Gastrocnemius medialis (tissue), 4 donors: ENCODE data around the gene MYO18B. TPM values are rescaled to one million over a fixed set of nuclear protein-coding genes. Genes with fewer than 3 reads are reported as not detected.
"Not testable (repeated sequence)": the region's sequence is repeated elsewhere in the genome, so short reads cannot be mapped to it uniquely, and the experiment has no call there.

ENCODE experiments used
- ATAC-seq, 2 donors: fragments of 150-250 bp; one replicate each; pipeline ENCODE4 v1.9.1; 2016
- DNase-seq, 2 donors: peaks; one replicate each; pipeline ENCODE4 v3.0.0-alpha.2; 2019
- H3K27ac ChIP-seq, 4 donors: fragments of 200-600 bp; sonication (generic); 1 replicate in 1 of 4; 2 replicates in 3 of 4; pipeline ENCODE4 v1.5.1; 2016 to 2018; ENCODE audit warnings: mild to moderate bottlenecking in 2 of 4, moderate library complexity in 1 of 4
- H3K27me3 ChIP-seq, 3 donors: fragments of 200-600 bp; sonication (generic) in 2 of 3; 1 replicate in 1 of 3; 2 replicates in 2 of 3; pipeline versions ENCODE4 v1.5.1 to v1.6.0; 2016 to 2019; ENCODE audit warnings: mild to moderate bottlenecking in 1 of 3, moderate library complexity in 1 of 3
- H3K36me3 ChIP-seq, 2 donors: fragments of 200-600 bp; sonication (generic) in 1 of 2; one replicate each; pipeline ENCODE4 v1.5.1; 2017 to 2018
- H3K4me1 ChIP-seq, 2 donors: fragments of 200-600 bp; sonication (generic) in 1 of 2; one replicate each; pipeline ENCODE4 v1.5.1; 2016 to 2017; ENCODE audit warnings: mild to moderate bottlenecking in 2 of 2
- H3K4me3 ChIP-seq, 4 donors: fragments of 200-600 bp; sonication (generic) in 3 of 4; 1 replicate in 1 of 4; 2 replicates in 3 of 4; pipeline ENCODE4 v1.5.1; 2016 to 2019; ENCODE audit warnings: mild to moderate bottlenecking in 2 of 4
- H3K9me3 ChIP-seq, 3 donors: fragments of 200-600 bp; sonication (generic) in 2 of 3; 1 replicate in 1 of 3; 2 replicates in 2 of 3; pipeline ENCODE4 v1.5.1; 2016 to 2019
- POLR2A ChIP-seq, 2 donors: fragments of 450-650 bp; IDR thresholded peaks; one replicate each; pipeline ENCODE4 v1.6.1; 2017; ENCODE audit warnings: antibody characterized with exemption in 2 of 2, mild to moderate bottlenecking in 2 of 2, moderate library complexity in 2 of 2
- in situ Hi-C, 4 donors: fragments of 200-750 bp; cut with MboI; loops; one replicate each; pipeline versions ENCODE4 v1.15.0 to v1.8.0; 2017; ENCODE audit warnings: low sequenced_read_pairs in 4 of 4
- intact Hi-C: fragments of 100-400 bp; cut with DNase I; formaldehyde crosslinking; loops from one replicate; pipeline ENCODE4 v1.15.1; 2023; ENCODE audit warnings: low total_unique reads
- total RNA-seq, 4 donors: library from RNA; depleted of rRNA; stranded (reverse); fragments of >200 nt; gene quantifications; one replicate each; pipeline versions ENCODE4 v1.1.0 to v1.2.3, GENCODE V29; 2016
- TF ChIP-seq, protein P1 (sequence below), 5 experiments: fragments of 450-650 bp in 3 of 5; fragments of 200-600 bp in 2 of 5; sonication (generic) in 2 of 5; IDR thresholded peaks in 4 of 5; conservative IDR thresholded peaks in 1 of 5; 1 replicate in 4 of 5; 2 replicates in 1 of 5; pipeline ENCODE4 v1.5.1; 2016 to 2019; ENCODE audit warnings: antibody characterized with exemption in 5 of 5, mild to moderate bottlenecking in 3 of 5, moderate library complexity in 3 of 5

The MYO18B gene
- total RNA-seq, 4 donors from 2014 or later: 273 to 408 (median 362) TPM

DNA sequence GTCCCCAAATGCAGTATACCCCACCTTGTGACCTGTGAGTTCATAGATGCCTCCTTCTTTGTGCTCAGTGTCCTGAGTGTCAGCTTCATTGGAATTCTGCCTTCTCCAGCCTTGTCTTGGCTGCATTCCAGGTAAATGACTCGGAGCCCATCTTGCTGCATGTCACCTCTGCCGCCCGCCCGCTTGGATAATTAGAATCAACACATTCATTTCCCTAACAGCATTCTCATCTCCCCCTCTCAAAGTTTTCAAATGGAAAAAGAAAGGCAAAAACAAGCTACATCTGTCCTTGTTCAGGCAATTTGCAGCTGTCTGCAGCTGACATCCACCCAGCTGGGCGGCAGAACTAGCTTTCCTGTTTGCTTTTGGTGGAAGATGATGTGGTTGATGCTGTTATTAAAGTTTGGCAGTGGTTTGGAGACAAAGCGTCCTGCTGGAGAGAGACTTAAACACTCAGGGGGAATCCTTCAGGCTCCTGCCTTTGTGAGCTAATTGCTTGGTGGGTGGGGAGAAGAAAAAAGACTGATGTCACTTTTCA lies 228.5 kb downstream of the MYO18B start:
- intact Hi-C loops: no loop called here
- Histone ChIP-seq H3K4me3 (no peak overlapping the region), H3K4me1 (no peaks in the 10 kb centered on the region), H3K27me3 (no peaks in the 10 kb centered on the region), H3K27ac (peak overlapping the region in 2 of 4 donors; percentile 10 to 41), H3K36me3 (peaks cover 0 to 6% of the 10 kb centered on the region in 2 donors), H3K9me3 (no peaks in the 10 kb centered on the region)
- peak in 1 of 2 donors; percentile 44 for ATAC-seq
- in situ Hi-C loops: no loop called here
- no peak for TF ChIP-seq POLR2A (IDR thresholded peaks at IDR 0.05)
- TF ChIP-seq, protein P1, sequence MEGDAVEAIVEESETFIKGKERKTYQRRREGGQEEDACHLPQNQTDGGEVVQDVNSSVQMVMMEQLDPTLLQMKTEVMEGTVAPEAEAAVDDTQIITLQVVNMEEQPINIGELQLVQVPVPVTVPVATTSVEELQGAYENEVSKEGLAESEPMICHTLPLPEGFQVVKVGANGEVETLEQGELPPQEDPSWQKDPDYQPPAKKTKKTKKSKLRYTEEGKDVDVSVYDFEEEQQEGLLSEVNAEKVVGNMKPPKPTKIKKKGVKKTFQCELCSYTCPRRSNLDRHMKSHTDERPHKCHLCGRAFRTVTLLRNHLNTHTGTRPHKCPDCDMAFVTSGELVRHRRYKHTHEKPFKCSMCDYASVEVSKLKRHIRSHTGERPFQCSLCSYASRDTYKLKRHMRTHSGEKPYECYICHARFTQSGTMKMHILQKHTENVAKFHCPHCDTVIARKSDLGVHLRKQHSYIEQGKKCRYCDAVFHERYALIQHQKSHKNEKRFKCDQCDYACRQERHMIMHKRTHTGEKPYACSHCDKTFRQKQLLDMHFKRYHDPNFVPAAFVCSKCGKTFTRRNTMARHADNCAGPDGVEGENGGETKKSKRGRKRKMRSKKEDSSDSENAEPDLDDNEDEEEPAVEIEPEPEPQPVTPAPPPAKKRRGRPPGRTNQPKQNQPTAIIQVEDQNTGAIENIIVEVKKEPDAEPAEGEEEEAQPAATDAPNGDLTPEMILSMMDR (IDR thresholded peaks at IDR 0.05 in 4 of 5, conservative IDR thresholded peaks at IDR 0.05 in 1 of 5): no peak
- DNase-seq: peak in 1 of 2 donors; percentile 42

DNA sequence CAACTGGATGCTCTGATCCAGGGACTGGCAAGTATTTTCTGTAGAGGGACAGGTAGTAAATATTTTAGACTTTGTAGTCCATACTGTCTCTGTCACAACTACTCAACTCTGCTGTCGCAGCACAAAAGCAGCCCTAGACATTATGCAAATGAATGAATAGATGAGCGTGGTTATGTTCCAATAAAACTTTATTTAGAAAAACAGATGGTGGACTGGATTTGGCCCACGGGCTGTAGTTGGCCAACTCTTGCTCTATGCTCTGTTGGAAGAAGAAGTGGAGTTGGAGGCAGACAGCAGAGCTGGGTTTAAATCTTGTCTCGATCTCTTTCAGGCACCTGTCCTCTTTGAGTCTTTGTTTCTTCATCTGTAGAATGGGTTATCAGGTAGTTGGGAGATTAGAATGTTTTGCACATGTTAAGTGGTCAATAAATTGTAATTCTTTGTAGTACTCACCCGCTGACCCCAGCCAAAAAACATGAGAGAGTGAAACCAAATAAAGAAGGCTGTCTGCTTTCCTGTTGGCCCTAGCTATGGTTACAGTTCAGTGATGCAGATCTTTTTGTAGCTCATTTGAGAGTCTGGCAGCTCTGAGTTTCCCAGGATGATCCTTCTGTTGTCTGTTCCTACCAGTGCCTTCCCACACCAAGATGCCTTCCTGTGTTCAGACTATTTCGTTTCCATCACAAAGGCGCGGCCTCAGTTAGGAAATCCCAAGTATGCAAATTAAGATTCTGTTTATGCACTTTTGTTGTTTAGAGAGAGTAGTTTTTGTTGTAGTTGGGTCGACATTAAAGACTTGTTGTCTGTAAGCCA lies 229.2 kb downstream of the MYO18B start:
- in situ Hi-C loops (no loop called here), intact Hi-C loops (no loop called here)
- DNase-seq (no peak), ATAC-seq (no peak)
- TF ChIP-seq, protein P1 (IDR thresholded peaks at IDR 0.05 in 4 of 5, conservative IDR thresholded peaks at IDR 0.05 in 1 of 5): no peak
- no peak for TF ChIP-seq POLR2A (IDR thresholded peaks at IDR 0.05)
- no peaks in the 10 kb centered on the region for H3K27me3 ChIP-seq
- no peak overlapping the region for H3K4me3 ChIP-seq
- H3K27ac ChIP-seq: peak overlapping the region in 2 of 4 donors; percentile 10 to 41
- no peaks in the 10 kb centered on the region for H3K9me3 ChIP-seq
- no peaks in the 10 kb centered on the region for H3K4me1 ChIP-seq
- no peaks in the 10 kb centered on the region for H3K36me3 ChIP-seq

DNA sequence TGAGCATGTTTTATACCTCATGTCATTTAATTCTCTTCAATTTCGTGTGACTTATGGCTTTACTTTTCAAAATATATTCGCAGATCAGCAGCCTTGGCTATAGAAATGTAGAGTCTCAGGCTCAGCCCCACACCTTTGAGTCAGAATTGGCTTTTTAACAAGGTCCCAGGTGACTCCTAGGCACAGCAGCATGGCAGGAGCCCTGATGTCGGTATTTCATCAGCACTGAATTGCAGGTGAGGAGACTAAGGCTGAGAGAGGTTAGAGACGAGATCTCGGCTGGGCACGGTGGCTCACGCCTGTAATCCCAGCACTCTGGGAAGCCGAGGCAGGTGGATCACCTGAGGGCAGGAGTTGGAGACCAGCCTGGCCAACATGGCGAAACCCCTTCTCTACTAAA lies 230.4 kb downstream of the MYO18B start:
- intact Hi-C loops: no loop called here

DNA sequence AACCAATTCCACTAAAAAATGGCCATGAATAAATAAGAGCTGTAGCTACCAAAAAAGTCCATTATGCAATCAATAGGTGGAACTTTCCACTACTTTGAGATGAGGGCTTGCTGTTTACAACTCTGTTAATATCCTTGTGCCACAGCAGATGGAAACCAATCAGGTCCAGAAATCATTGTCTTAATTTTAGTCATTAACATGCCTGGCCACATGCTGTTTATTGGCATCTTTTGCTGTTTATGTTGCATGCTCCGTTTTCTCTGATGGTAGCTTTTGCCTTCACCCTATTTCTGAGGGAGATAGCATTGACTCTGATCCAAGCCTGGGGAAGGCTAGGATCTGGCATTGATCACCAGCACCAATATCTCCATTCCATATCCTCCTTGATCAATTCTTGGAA lies 234.4 kb downstream of the MYO18B start:
- in situ Hi-C loops: no loop called here
- H3K4me3 ChIP-seq: no peak overlapping the region
- DNase-seq (no peak), ATAC-seq (no peak)
- no peak for TF ChIP-seq POLR2A (IDR thresholded peaks at IDR 0.05)
- TF ChIP-seq, protein P1 (IDR thresholded peaks at IDR 0.05 in 4 of 5, conservative IDR thresholded peaks at IDR 0.05 in 1 of 5): no peak
- H3K27me3 ChIP-seq: no peaks in the 10 kb centered on the region
- intact Hi-C loops: no loop called here
- no peaks in the 10 kb centered on the region for H3K9me3 ChIP-seq
- H3K27ac ChIP-seq: no peak overlapping the region
- no peaks in the 10 kb centered on the region for H3K36me3 ChIP-seq
- H3K4me1 ChIP-seq: peaks cover 11 to 21% of the 10 kb centered on the region in 2 donors

More for the DNA sequence above, 230.4 kb downstream of the MYO18B start:
- Histone ChIP-seq H3K36me3 (no peaks in the 10 kb centered on the region), H3K4me1 (no peaks in the 10 kb centered on the region), H3K27me3 (no peaks in the 10 kb centered on the region), H3K27ac (no peak overlapping the region), H3K4me3 (no peak overlapping the region), H3K9me3 (no peaks in the 10 kb centered on the region)
- DNase-seq (no peak), ATAC-seq (no peak)
- TF ChIP-seq POLR2A (IDR thresholded peaks at IDR 0.05): no peak
- in situ Hi-C loops: no loop called here

DNA sequence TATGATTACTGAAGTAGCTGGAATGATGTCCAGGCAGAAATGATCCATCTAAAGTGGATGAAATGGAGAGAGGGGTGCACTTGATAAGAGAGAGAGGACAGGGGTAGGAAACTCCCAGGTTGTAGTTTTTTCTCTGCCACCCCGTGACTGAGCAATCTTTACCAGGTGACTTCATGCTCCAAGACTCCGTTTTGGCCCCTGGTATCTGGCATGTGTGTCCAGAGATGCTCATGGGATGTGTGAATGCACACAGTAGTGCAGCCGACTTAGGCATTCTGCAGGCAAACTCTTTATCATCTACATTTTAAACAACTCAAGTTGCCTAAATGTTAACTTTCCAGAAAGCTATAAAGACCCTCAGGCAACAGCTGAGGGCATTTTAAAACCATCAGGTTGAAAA lies 238.0 kb downstream of the MYO18B start:
- H3K9me3 ChIP-seq: no peaks in the 10 kb centered on the region
- no peak for DNase-seq
- in situ Hi-C loops (no loop called here), intact Hi-C loops (no loop called here)
- peak overlapping the region in 1 of 4 donors; percentile 54 for H3K27ac ChIP-seq
- H3K4me1 ChIP-seq: peaks cover 28 to 38% of the 10 kb centered on the region in 2 donors
- H3K27me3 ChIP-seq: no peaks in the 10 kb centered on the region
- peak in 1 of 2 donors; percentile 25 for ATAC-seq
- no peak overlapping the region for H3K4me3 ChIP-seq
- no peak for TF ChIP-seq POLR2A (IDR thresholded peaks at IDR 0.05)
- TF ChIP-seq, protein P1 (IDR thresholded peaks at IDR 0.05 in 4 of 5, conservative IDR thresholded peaks at IDR 0.05 in 1 of 5): no peak
- H3K36me3 ChIP-seq: no peaks in the 10 kb centered on the region

DNA sequence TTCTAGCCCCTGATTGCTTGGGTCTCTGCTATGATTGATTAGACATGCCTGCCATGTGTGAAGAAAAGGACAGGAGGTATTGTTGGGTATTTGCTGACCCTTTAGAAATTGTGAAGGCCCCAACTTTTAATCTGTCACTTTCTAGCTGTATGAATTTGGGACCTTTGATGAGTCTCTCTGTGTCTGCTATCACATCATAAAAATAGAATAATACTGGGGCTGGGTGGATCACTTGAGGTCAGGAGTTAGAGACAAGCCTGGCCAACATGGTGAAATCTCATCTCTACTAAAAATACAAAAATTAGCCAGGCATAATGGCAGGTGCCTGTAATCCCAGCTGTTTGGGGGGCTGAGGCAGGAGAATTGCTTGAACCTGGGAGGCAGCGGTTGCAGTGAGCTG lies 242.9 kb downstream of the MYO18B start:
- H3K4me3 ChIP-seq, H3K9me3 ChIP-seq, H3K27me3 ChIP-seq, H3K36me3 ChIP-seq, in situ Hi-C loops, intact Hi-C loops: not testable (repeated sequence)
- Histone ChIP-seq H3K4me1 (peaks cover 21 to 30% of the 10 kb centered on the region in 2 donors), H3K27ac (peak overlapping the region; percentile 50 to 72 (median 60))
- DNase-seq (peak in 1 of 2 donors; percentile 28), ATAC-seq (peak; percentile 32 to 81)
